Femur (tissue), 1 donor: ENCODE measurements around the gene SHANK2.
A peak's percentile ranks its signal among the peaks of the same experiment; 100 is the strongest.

Experiments
- DNase-seq: peaks from one replicate; pipeline ENCODE4 v3.0.0-alpha.2; 2017

The SHANK2 gene

DNA sequence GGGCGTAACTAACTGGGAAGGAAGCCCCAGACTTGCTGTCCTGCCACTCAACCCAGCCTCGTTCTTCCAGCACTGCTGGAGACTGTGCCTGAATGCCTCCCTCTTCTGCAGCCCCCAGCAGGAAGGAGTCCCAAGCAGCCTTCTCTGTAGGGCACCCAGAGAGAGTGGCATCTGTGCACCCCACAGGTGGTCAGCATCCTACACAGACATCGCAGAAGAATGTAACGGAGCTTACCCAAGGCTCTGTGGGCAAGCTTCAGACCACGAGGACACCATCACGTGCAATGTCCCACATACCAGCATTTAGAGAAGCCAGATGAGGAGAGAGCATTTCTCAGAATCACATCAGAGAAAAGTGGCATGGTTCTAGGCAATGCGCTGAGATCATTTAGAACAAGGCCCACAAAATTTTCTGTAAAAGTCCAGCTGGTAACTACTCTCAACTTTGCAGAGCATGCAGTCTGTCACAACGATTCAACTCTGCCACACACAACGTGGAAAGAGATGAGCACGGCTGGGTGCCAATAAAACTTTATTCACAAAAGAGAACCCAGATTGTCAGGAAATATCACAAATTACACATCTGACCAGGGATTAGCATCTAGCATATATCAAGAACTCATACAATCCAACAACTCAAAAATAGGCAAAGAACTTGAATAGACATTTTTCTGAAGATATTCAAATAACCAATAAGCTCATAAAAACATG, 33.4 kb downstream of the SHANK2 start:
- no peak for DNase-seq

DNA sequence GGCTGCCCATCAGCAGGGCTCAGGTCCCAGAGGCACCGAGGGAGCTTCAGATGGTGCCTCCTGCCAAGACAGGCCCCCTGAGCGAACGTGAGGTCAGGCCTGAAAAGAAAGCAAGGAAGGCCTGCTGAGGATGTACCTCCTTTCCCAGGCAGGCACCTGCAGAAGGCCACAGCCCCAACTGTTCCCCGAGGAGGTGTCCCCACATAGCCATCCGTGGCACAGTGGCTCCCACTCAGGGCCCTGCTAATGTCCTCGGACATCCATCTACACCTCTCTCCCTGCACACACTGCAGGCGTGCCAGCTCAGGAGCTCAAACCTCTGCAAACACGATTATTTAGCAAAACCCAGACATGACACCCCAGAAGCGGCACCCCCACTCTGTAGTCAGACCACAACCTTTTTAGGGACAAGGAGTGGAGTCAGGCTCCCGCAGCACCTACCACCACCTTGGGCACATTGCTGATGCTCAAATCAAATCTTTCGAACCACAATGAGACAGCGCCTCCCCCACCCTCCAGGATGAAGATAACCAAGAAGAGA, 36.9 kb downstream of the SHANK2 start:
- no peak for DNase-seq

DNA sequence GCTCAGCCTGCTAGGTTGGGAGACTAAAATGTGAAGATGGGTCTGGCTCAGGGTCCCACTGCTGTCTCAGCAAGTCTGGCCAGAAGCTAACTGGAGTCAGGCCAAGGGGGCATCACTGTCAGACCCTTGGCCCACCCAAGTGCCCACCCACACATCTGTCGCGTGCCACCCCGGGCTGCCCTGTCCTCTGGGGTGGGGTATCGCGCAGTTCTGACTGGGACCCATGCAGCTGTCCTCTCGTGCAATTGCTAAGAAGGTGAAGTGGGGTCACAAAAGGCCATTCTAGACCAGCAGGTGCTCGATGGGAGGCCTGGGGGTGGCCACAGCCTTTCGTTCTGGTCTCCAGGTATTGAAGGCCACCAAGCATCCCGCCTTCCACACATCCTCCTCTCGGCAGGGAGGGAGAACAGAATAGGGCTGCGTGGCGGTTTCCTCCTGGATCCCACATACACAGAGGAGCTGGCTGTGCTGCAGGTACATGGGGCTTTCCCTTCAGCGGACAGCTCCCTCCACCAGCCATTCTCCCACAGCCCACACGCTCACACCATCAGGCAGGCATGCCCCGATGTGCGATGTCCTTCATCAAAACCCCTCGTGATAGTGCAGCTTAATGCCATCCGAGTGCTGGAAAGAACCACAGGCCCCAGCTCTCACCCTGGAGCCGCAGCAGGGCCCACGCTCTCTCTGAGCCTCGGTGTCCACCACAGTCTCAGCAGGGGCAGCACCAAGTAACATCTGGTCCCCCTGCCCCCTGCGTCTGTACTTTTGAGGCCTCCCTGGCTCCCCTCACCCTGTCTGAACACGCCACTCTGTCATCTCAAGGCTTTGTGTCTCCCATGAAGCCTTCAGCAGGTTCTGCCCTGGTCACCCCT, 37.6 kb downstream of the SHANK2 start:
- no peak for DNase-seq

DNA sequence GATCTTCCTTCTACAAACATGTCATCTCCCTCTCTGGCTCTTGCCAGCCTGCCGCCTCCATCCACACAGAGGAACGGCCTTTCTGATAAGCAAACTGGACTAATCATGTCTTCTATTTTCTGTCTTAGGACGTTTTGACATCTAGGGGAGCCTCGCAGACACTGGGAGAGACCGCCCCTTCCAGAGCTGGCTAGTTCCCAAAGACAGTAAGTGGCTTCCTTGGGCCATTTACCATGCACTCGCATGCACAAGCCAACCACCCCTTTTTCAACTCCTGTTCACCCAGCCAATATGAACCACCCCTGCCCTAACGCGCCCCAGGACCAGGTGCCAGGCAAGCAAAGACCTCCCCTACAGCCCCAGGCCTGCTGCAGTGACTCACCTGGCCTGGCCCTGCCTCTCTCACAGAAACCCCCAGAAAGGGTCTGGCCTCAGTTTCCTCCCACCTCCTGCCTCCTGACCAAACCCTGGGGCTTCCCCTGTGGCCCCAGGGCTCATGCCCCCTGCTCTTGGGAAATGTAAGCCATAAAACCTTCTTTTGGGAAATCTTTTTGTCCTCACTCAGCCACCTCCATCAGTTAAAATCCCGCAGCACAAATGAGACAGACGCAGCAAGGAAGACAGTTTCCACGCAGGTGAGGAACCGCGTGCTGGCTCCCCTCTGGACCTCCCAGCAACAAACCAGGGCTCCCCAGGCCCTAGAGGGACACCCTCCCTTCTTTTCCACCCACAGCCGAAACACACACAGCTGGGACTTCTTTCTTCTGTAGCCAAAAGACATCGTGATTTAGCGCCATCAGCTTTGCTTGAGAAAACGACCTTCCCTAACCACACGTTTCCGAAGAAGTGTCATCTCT, 38.5 kb downstream of the SHANK2 start:
- DNase-seq = no peak

DNA sequence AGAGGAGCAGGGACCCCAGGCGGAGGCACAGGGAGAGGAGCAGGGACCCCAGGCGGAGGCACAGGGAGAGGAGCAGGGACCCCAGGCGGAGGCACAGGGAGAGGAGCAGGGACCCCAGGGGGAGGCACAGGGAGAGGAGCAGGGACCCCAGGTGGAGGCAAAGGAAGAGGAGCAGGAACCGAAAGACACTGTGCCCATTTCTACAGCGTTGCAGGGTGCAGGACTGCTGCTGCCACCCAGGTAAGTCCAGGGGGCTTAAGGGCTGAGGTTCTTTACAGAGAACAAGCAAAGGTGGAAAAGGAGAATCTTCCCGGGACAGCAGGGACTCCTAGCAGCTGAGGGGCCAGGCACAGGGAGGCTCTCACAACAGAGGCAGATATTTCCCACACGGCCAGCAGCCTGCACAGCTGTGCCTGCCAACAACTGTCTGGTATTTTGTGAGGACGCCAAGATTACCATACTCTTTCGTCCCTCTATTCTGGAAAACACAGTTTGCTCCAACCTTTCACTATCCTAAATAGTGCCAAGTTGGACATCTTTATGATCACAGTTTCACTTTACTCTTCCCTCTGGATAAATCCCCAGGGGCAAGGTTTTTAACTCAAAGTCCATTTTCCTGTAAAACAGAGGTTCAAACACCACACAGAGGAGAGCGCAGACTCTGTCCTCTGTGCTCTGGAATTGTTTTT, 39.4 kb downstream of the SHANK2 start:
- peak; percentile 85 for DNase-seq

DNA sequence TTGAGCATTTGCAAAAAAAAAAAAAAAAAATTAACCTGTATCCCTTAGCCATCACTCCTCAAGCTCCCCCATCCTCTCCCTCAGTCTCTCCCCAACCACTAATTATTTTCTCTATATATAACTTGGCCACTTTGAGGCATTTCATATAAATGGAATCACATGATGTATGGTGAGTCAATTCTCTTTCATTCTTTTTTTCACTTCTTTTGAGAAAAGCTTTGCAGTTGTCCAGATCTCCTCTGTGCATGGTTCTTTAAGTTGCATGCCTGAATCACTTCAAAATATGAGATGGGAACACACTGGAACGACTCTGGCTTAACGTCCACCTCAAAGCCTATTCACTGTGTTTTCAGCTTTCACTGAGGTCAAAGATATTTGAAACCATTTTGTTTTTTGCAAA, 40.7 kb downstream of the SHANK2 start:
- no peak for DNase-seq

DNA sequence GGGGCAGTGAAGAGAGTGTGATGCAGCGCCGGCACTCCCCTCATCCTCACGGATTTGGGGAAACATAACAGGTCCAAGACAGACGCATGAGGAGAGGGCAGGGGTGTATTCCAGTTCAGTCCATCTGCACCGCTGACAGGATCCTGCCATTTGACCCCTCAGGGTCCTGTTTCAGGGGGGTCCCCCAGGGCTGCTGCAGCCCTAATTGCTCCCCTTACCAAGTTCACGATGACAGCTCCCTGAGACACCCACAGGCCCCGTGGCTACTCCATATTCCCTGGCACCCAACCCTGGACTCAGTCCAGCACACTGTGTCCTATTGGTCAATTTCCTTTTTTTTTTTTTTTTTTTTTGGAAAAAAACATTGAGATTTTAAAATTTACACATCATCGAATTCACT, 41.5 kb downstream of the SHANK2 start:
- DNase-seq = no peak

DNA sequence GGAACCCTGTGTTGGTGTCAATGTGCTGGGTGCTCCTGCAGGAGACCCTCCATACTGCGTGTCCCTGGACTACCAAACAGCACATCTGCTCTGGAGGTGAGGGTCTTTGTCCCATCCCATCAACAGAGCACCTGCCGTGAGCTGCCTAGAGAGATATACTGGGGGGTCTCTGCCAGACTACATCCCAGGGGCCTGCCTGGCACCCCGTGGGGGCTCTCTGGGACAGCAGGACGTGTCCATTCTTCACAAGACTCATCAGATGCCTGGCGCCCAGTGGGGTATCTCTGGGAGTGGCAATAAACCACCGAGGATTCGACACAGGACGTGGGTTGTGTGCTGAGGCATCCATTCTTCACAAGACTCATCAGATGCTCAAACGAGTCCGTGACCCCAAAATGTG, 42.7 kb downstream of the SHANK2 start:
- DNase-seq = no peak

DNA sequence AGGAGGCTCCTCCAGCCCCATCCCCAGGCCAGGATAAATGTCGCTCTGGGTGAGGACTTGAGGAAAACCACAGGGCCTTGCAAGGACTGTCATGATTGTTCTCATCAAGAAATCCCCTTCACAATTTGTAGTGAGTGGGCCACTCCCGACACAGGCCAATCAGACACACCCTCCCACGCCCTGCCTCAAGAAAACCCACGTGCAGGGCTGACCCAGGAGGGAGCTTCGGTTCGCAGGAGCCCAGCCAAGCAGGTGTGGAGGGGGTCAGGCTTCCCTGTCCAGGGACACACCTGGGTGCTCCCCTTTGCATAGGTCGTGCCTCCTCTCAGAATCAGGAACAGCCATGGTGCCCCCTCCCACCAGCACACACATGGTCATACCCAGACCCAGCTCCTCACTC, 43.2 kb downstream of the SHANK2 start:
- DNase-seq = no peak

DNA sequence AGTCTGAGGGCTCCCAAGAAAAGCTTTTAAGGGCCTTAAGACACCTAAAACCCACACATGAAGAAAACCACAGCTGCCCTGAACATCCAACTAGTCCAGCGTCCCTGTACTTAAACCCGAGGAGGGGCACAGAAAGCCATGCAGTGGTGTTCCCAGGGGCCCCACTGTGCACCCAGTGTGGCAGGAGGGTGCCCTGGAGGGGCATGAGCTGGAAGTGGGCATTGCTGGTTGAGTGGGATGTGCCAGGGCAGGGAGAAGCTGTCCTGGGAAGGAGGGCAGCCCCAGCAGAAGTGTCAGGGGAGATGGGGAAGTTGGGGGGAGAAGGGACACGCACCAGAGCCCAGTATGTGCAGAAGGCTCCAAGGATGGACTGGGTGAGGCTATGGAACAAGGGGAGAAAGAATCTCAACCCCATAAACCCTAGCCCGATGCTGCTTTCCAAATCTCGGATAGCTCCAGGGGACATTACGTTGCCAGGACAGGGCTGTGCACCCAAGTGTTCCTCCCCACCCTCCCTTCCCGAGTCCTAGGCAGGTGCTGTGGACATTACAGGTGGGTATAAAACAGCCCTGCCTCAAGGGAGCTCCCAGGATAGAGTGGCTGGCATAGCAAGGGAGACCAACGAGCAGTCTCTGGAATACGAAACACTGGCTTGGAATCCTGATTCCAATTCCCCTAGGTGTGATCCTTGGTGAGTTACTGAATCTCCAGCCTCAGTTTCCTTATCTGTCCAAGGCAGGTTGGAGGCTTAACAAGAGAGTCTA, 44.2 kb downstream of the SHANK2 start:
- no peak for DNase-seq

DNA sequence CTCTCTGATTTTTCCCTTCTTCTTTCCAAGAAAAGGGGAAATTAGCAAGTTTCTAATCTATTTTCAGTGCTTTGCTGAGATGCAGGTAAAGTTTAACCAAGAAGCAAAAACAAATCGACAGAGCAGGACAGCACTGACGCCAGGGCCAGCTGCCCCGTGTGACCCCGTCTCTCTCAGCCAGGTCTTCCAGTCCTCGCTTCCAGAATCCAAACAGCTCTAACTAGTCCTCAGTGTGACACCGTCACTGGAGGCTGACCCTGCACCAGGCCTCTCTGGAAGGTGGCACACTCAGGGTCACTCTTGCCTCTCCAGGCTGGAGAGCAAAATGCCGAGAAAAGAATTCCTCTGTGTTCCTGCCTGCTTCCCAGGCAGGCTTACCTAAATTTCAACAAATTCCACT, 44.8 kb downstream of the SHANK2 start:
- no peak for DNase-seq

DNA sequence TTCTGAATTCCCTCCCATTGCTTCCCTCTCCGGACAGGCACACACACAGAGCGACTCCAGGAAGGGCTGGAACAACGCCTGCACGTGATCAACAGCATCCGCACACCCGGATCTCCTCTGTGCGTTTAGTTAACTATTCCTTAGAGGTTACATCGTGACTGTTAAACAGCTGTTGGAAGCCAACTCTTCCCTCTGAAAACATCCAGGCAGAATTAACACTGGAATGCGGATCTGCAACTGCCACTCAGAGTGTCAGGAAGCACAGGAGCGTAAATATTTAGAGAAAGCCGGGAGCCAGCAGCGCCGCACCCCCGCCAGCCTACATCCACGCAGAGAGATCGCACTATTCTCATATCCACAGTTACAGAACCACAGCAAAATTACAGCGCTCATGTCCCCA, 46.2 kb downstream of the SHANK2 start:
- peak; percentile 76 for DNase-seq

DNA sequence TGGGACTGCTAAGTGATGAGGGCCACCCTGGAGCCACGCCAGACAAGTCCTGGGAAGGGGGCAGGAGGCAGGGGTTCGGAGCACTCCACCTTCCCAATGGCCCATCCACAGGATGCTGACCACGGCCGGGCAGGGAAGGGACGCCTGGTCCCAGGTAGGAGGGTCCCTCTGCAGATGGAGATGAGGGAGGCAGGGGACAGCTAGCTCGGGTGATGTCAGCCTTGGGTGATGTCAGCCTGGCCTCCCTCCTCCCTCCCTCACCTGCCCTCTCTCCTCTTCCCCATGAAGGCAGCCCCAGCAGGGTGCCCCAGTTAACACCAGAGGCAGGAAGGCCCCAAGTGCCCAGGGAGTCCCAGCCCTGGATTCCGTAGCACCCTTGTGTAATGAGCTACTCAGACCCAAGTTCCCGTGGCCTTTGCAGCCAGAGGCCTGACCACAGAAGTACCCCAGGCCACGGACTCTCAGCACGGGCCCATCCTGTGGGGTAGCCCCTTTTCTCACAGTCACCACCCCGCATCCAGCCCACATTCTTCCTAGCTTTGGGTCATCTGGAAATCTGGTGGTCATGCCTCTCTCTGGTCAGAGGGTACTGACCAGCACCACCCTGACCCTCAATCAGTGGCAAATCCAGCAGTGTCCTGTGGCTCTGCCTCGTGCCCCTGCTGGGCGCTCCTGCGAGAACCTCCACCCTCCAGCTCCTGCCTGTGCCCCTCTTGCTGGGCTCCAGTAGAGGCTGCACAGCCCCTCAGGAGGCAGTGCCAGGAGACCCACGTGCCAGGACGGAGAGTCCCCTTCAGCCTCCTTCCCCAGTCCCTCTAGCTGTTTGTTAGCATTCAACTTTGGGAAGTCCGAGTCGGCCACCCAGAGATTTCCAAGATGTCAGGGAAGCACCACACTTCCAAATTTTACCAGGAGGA, 47.4 kb downstream of the SHANK2 start:
- no peak for DNase-seq

DNA sequence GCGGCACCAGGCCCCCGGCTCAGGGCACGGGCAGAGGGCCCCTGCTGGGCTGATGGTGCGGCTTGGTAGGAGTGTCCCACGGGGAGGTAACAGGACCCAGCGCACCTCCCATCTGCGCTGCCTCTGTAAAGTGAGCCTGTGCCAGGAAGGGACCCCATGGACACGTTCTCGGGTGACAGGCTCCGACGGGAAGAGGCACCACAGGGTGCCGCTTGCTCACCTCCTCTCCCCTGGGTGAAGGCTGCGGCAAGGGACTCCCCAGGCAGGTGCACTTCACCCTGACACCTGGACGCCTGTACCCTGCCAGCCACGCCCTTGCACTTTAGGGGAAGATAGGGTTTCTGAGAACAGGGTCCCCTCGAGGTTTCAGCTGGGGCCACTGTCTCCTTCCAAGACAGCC, 48.1 kb downstream of the SHANK2 start:
- no peak for DNase-seq

DNA sequence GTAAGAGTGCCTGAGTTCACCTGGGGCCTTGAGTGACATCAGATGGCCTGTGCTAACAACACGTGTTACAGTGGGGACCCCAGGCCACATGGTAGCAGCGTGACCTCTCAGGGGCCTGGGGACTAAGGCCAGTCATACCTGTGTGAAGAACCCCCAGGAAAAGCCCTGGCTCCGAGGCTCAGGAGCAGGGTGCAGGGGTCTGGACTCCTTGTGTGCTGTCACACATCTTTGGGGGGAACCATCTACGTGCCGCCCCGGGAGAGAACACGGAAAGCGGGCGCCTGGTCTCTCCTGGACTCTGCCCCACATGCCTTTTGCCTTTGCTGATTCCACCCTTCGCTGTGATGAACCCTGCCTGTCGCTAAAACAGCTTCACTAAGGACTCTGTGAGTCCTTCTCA, 48.7 kb downstream of the SHANK2 start:
- no peak for DNase-seq

DNA sequence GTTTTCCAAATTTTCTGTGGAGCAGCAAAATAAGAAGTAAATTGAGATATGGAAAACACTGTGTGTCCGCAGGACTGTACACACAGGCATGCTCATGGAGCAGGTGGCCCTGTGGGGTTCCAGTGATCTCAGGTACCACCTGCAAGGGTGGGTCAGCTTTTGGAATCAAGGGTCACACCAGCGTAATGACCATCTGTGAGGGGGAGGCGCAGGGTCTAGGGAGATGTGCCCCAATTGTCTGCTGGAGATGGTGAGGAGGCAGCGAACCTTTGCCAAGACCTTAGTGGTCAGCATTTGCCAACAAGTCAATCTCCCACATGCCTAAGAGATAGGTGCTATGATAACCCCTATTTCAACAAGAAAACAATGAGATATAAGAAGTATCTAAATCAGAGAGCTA, 49.4 kb downstream of the SHANK2 start:
- no peak for DNase-seq

DNA sequence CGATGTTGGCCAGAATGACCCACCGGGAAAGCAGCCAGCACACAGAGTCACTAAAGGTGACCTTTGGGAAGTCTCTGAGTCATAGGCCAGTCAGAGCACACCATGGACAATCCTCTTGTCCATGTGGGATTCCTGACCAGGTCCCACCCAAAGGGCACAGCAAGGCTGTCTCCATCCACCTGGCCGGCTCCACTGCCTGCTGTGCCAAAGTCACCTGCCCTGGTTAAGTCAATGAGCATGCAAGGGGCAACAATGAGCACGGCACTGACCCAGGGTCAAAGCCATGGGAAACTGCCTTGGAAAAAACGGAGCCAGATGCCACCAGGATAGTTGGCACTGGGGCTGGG, 49.8 kb downstream of the SHANK2 start:
- no peak for DNase-seq
